HEK293 (cell line): ENCODE data around the gene RER1.

Experiments
- CTCF ChIA-PET: fragments of 350-600 bp; formaldehyde crosslinking; extraction: SDS; loops from one replicate; lab custom pipeline; 2021; ENCODE audit warnings: antibody characterized with exemption; lab: Yijun Ruan, JAX
- POLR2A ChIA-PET: fragments of 300-600 bp; formaldehyde crosslinking; extraction: SDS; loops from one replicate; lab custom pipeline; 2020; ENCODE audit warnings: antibody characterized with exemption, inconsistent platforms; lab: Yijun Ruan, JAX
- H3K27ac ChIP-seq: fragments of 200-500 bp; sonication (Bioruptor generic); 2 replicates; pipeline ENCODE4 v1.5.1; 2014; ENCODE audit warnings: low read depth, low read length, control low read depth, inconsistent platforms; ENCODE audit errors: extremely low read depth
- H3K36me3 ChIP-seq, 2 experiments: fragments of 200-500 bp in 1 of 2; sonication (Bioruptor generic) in 1 of 2; 1 replicate in 1 of 2; 2 replicates in 1 of 2; pipeline ENCODE4 v1.5.1; 2014 to 2017; ENCODE audit warnings: inconsistent platforms in 2 of 2, low read length in 2 of 2; ENCODE audit not compliant: control insufficient read depth in 2 of 2, insufficient read depth in 1 of 2
- H3K4me1 ChIP-seq: fragments of 200-500 bp; sonication (Bioruptor generic); 2 replicates; pipeline ENCODE4 v1.5.1; 2014; ENCODE audit warnings: mild to moderate bottlenecking, low read length, inconsistent platforms; ENCODE audit not compliant: control insufficient read depth, insufficient read depth
- H3K4me3 ChIP-seq: 2 replicates; pipeline ENCODE4 v1.5.1; 2011; ENCODE audit warnings: low read depth, mild to moderate bottlenecking, control low read depth, low read length, moderate library complexity
- H3K9me3 ChIP-seq: fragments of 200-500 bp; sonication (Bioruptor generic); 2 replicates; pipeline ENCODE4 v1.5.1; 2014; ENCODE audit warnings: low read depth, low read length, inconsistent platforms; ENCODE audit not compliant: control insufficient read depth, insufficient read depth
- GLIS1 ChIP-seq: fragments of 450-650 bp; formaldehyde crosslinking; IDR thresholded peaks from 2 replicates; pipeline ENCODE4 v1.5.1; 2016; ENCODE audit warnings: missing biosample characterization, missing genetic modification characterization
- SCRT2 ChIP-seq: fragments of 450-650 bp; formaldehyde crosslinking; IDR thresholded peaks from 2 replicates; pipeline ENCODE4 v1.5.1; 2016; ENCODE audit warnings: missing biosample characterization, missing genetic modification characterization
- ZBTB11 ChIP-seq: fragments of 450-650 bp; formaldehyde crosslinking; conservative IDR thresholded peaks from 2 replicates; pipeline ENCODE4 v1.5.1; 2016; ENCODE audit warnings: low read depth, missing biosample characterization, missing genetic modification characterization
- ZNF274 ChIP-seq, 2 experiments: fragments of 200-500 bp in 1 of 2; fragments of 450-650 bp in 1 of 2; sonication (Bioruptor generic) in 1 of 2; formaldehyde crosslinking in 1 of 2; IDR thresholded peaks; 2 replicates each; pipeline versions ENCODE4 v1.5.1 to v1.6.1; 2014 to 2016; ENCODE audit warnings: borderline replicate concordance in 1 of 2, inconsistent platforms in 1 of 2, low read length in 1 of 2, missing biosample characterization in 1 of 2, missing genetic modification characterization in 1 of 2
- ZNF449 ChIP-seq: fragments of 450-650 bp; formaldehyde crosslinking; IDR thresholded peaks from 2 replicates; pipeline ENCODE4 v1.5.1; 2017; ENCODE audit warnings: missing biosample characterization, mild to moderate bottlenecking, missing genetic modification characterization, moderate library complexity
- ZNF600 ChIP-seq: fragments of 450-650 bp; formaldehyde crosslinking; IDR thresholded peaks from 2 replicates; pipeline ENCODE4 v1.5.1; 2016; ENCODE audit warnings: missing biosample characterization, missing genetic modification characterization
- ZNF658 ChIP-seq: fragments of 450-650 bp; formaldehyde crosslinking; IDR thresholded peaks from 2 replicates; pipeline ENCODE4; 2016; ENCODE audit warnings: missing biosample characterization, missing genetic modification characterization
- ZNF664 ChIP-seq: fragments of 450-650 bp; formaldehyde crosslinking; IDR thresholded peaks from 2 replicates; pipeline ENCODE4 v1.5.1; 2016; ENCODE audit warnings: missing biosample characterization, missing genetic modification characterization
- TF ChIP-seq, protein P1 (sequence below): fragments of 450-650 bp; IDR thresholded peaks from 2 replicates; pipeline ENCODE4 v1.5.1; 2018; ENCODE audit warnings: missing biosample characterization, missing genetic modification characterization
- TF ChIP-seq, protein P2 (sequence below): fragments of 450-650 bp; formaldehyde crosslinking; IDR thresholded peaks from 2 replicates; pipeline ENCODE4 v1.5.1; 2016; ENCODE audit warnings: missing biosample characterization, missing genetic modification characterization, low read depth
- TF ChIP-seq, protein P3 (sequence below): fragments of 450-650 bp; formaldehyde crosslinking; IDR thresholded peaks from 2 replicates; pipeline ENCODE4 v1.5.1; 2016; ENCODE audit warnings: missing biosample characterization, missing genetic modification characterization
- TF ChIP-seq, protein P4 (sequence below): fragments of 450-650 bp; formaldehyde crosslinking; IDR thresholded peaks from 2 replicates; pipeline ENCODE4 v1.5.1; 2016; ENCODE audit warnings: missing biosample characterization, missing genetic modification characterization

Gene RER1

GRCh38 chr1:2406451-2407041 lies 14.9 kb downstream of the RER1 start:
- peaks cover 3 to 89% of the 10 kb centered on the region in 2 experiments; a peak in 1 of 3 replicates for H3K36me3 ChIP-seq

DNA sequence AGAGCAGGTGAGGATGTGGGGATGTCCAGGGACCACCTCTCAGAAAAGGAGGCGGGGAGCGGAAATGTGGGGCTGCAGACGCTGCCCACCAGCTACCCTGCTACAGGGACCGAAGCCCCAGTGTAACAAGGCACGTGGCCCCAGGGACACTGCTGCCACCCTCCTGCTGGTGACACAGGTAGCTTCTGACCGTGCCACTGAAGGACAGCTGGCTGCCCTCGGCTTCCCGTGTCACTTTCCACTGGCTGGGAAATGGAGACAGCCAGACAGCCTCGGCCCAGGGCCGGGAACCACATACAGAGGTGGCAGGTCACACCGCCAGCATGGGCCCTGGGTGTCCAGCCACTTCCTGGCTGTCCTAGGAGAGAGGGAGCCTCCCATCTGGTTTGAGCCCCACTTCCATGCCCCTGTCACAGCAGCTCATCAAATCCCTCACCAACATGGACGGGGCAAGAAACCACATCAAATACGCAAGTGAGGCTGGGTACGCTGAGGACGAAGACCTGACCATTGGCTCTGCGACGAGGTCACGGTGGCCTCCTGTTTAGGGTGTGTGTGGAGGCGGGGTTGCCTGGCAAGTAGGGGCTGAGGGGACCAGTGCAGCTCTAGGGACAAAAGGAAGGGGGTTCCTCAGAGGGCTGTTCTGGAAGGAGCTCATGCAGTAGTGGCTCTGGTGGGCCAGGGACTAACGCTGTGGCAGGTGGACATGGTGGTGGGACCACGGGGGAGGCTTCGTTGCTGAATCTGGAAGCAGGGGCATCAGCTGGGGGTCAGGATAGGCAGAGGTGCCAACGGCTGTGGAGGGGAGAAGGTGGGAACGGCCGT lies 15.7 kb downstream of the RER1 start:
- POLR2A ChIA-PET: interaction anchor here (0.8 to 4.7 kb wide), 3 partner anchors 16 to 139 kb away, joined by 3 to 24 read pairs (median 5); partner anchors contain the start of genes MORN1 and RER1
- H3K27ac ChIP-seq: no peak overlapping the region
- no peak overlapping the region for H3K4me3 ChIP-seq
- CTCF ChIA-PET: interaction anchor here (0.7 to 1.5 kb wide), 2 partner anchors 138 to 141 kb away, joined by 3 read pairs; no protein-coding TSS in a partner anchor
- H3K9me3 ChIP-seq: no peaks in the 10 kb centered on the region
- no peaks in the 10 kb centered on the region for H3K4me1 ChIP-seq
- peaks cover 3 to 81% of the 10 kb centered on the region in 2 experiments; a peak in 1 of 3 replicates for H3K36me3 ChIP-seq
- no peak for TF ChIP-seq ZNF449 (tag by site-specific recombination)
- TF ChIP-seq ZNF274 (IDR thresholded peaks at IDR 0.05; ENCODE audit: low read length): no peak
- TF ChIP-seq ZNF274 (tag by site-specific recombination; IDR thresholded peaks at IDR 0.05; ENCODE audit: borderline replicate concordance): no peak
- TF ChIP-seq, protein P1, sequence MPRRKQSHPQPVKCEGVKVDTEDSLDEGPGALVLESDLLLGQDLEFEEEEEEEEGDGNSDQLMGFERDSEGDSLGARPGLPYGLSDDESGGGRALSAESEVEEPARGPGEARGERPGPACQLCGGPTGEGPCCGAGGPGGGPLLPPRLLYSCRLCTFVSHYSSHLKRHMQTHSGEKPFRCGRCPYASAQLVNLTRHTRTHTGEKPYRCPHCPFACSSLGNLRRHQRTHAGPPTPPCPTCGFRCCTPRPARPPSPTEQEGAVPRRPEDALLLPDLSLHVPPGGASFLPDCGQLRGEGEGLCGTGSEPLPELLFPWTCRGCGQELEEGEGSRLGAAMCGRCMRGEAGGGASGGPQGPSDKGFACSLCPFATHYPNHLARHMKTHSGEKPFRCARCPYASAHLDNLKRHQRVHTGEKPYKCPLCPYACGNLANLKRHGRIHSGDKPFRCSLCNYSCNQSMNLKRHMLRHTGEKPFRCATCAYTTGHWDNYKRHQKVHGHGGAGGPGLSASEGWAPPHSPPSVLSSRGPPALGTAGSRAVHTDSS: no peak
- TF ChIP-seq, protein P2, sequence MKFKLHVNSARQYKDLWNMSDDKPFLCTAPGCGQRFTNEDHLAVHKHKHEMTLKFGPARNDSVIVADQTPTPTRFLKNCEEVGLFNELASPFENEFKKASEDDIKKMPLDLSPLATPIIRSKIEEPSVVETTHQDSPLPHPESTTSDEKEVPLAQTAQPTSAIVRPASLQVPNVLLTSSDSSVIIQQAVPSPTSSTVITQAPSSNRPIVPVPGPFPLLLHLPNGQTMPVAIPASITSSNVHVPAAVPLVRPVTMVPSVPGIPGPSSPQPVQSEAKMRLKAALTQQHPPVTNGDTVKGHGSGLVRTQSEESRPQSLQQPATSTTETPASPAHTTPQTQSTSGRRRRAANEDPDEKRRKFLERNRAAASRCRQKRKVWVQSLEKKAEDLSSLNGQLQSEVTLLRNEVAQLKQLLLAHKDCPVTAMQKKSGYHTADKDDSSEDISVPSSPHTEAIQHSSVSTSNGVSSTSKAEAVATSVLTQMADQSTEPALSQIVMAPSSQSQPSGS (tag by site-specific recombination): no peak

More at GRCh38 chr1:2406451-2407041, 14.9 kb downstream of the RER1 start:
- ChIA-PET POLR2A (interaction anchor here (0.8 to 4.7 kb wide), 4 partner anchors 15 to 139 kb away, joined by 3 to 24 read pairs (median 4); partner anchors contain the start of genes MORN1 and RER1), CTCF (interaction anchor here (0.7 to 1.5 kb wide), 3 partner anchors 139 to 387 kb away, joined by 3 to 4 read pairs (median 3); no protein-coding TSS in a partner anchor)
- no peak overlapping the region for H3K4me3 ChIP-seq
- TF ChIP-seq ZNF664 (tag by site-specific recombination) (no peak), ZNF600 (tag by site-specific recombination) (0 out of 2 replicates have a peak, but pooled peaks have one; percentile 29), ZNF658 (tag by site-specific recombination) (no peak), ZBTB11 (tag by site-specific recombination) (no peak), SCRT2 (peak; percentile 56), GLIS1 (tag by site-specific recombination) (peak; percentile 49; the same call in 1 of the 2 replicates)
- TF ChIP-seq, protein P3, sequence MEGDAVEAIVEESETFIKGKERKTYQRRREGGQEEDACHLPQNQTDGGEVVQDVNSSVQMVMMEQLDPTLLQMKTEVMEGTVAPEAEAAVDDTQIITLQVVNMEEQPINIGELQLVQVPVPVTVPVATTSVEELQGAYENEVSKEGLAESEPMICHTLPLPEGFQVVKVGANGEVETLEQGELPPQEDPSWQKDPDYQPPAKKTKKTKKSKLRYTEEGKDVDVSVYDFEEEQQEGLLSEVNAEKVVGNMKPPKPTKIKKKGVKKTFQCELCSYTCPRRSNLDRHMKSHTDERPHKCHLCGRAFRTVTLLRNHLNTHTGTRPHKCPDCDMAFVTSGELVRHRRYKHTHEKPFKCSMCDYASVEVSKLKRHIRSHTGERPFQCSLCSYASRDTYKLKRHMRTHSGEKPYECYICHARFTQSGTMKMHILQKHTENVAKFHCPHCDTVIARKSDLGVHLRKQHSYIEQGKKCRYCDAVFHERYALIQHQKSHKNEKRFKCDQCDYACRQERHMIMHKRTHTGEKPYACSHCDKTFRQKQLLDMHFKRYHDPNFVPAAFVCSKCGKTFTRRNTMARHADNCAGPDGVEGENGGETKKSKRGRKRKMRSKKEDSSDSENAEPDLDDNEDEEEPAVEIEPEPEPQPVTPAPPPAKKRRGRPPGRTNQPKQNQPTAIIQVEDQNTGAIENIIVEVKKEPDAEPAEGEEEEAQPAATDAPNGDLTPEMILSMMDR: peak; percentile 56; the same call in 1 of the 2 replicates
- TF ChIP-seq, protein P4, sequence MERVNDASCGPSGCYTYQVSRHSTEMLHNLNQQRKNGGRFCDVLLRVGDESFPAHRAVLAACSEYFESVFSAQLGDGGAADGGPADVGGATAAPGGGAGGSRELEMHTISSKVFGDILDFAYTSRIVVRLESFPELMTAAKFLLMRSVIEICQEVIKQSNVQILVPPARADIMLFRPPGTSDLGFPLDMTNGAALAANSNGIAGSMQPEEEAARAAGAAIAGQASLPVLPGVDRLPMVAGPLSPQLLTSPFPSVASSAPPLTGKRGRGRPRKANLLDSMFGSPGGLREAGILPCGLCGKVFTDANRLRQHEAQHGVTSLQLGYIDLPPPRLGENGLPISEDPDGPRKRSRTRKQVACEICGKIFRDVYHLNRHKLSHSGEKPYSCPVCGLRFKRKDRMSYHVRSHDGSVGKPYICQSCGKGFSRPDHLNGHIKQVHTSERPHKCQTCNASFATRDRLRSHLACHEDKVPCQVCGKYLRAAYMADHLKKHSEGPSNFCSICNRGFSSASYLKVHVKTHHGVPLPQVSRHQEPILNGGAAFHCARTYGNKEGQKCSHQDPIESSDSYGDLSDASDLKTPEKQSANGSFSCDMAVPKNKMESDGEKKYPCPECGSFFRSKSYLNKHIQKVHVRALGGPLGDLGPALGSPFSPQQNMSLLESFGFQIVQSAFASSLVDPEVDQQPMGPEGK (tag by site-specific recombination): 0 out of 2 replicates have a peak, but pooled peaks have one; percentile 26
- no peaks in the 10 kb centered on the region for H3K9me3 ChIP-seq
- H3K27ac ChIP-seq: no peak overlapping the region
- no peaks in the 10 kb centered on the region for H3K4me1 ChIP-seq
